Pancreas (tissue), 10 donors: ENCODE data around the gene IL23R. TPM values are rescaled to one million over a fixed set of nuclear protein-coding genes. Genes with fewer than 3 reads are reported as not detected.

Experiments
- ATAC-seq, 4 donors: fragments of 200-7000 bp; cut with Tn5 transposase; one replicate each; pipeline versions ENCODE4 v1.8.0 to v1.9.1; 2020; ENCODE audit warnings: mild to moderate bottlenecking in 4 of 4, moderate library complexity in 4 of 4
- DNase-seq, 6 donors: peaks; one replicate each; pipeline ENCODE4 v3.0.0-alpha.2; 2020
- FAIRE-seq: peaks from 2 replicates; lab custom pipeline; 2012; peaks lifted over from hg19 to GRCh38; lab: Jason Lieb, UNC
- H3K27ac ChIP-seq, 4 donors: fragments of 200-600 bp; sonication (generic); 1 replicate in 3 of 4; 2 replicates in 1 of 4; pipeline versions ENCODE4 v1.5.0 to v1.8.0; 2020
- H3K27me3 ChIP-seq, 4 donors: fragments of 200-600 bp; one replicate each; pipeline ENCODE4 v1.8.0; 2021
- H3K36me3 ChIP-seq, 3 donors: fragments of 200-600 bp; sonication (generic) in 1 of 3; one replicate each; pipeline versions ENCODE4 v1.5.0 to v1.8.0; 2020 to 2021
- H3K4me1 ChIP-seq, 3 donors: fragments of 200-600 bp; one replicate each; pipeline ENCODE4 v1.8.0; 2021
- H3K4me3 ChIP-seq, 4 donors: fragments of 200-600 bp; sonication (generic) in 2 of 4; one replicate each; pipeline versions ENCODE4 v1.5.0 to v1.8.0; 2020 to 2021
- H3K9me3 ChIP-seq, 4 donors: fragments of 200-600 bp; one replicate each; pipeline ENCODE4 v1.8.0; 2021
- WGBS, 2 donors: extraction: QIAGEN DNeasy Blood & Tissue Kit; methylation state at CpG; one replicate each; pipeline ENCODE4 v1.1.7; 2013; 5-methylcytosine and 5-hydroxymethylcytosine counted together
- intact Hi-C, 3 donors: fragments of 100-400 bp; cut with DNase I; formaldehyde crosslinking; loops; one replicate each; pipeline versions ENCODE4 v1.11.1 to v1.14.2; 2022
- polyA plus RNA-seq, 2 donors: library from polyadenylated mRNA; stranded (reverse); fragments of 200-250 nt; gene quantifications; one replicate each; pipeline ENCODE4 v1.2.3, GENCODE V29; 2013
- total RNA-seq, 6 donors: library from RNA; stranded (reverse); fragmentation: NEBNext Ultra II Directional in 4 of 6; extraction: Animal tissue kit (Norgen Biotek cat#: 25700) in 4 of 6; gene quantifications; one replicate each; pipeline versions ENCODE4 v1.2.1 to v1.2.4, GENCODE V29; 2021 to 2023
- TF ChIP-seq, protein P1 (sequence below), 4 donors: fragments of 200-600 bp; sonication (generic) in 3 of 4; IDR thresholded peaks; one replicate each; pipeline versions ENCODE4 v1.5.0 to v1.8.0; 2021; ENCODE audit warnings: antibody characterized with exemption in 4 of 4
- donor health status: healthy with polysubstance abuse.
- donor health status: DM: no; HTN: no; CAD: no; lungs with moderate emphysema.
- donor health status: DM: no; HTN: no; CAD: no.
- donor health status: control.
- donor health status: control.
- donor health status: Bipolar disorder and iron deficiency.
- donor health status: DM: yes; HTN: yes; CAD: no.
- donor health status: DM: no; HTN: no; CAD: no.
- donor health status: DM: no; HTN: no; CAD: no.
- donor health status: DM: yes; HTN: yes; CAD: no.

Gene IL23R
- total and polyA plus RNA-seq, 8 donors = 0.05 to 0.22 (median 0.12) TPM; not detected in 3

- TF ChIP-seq, protein P1, sequence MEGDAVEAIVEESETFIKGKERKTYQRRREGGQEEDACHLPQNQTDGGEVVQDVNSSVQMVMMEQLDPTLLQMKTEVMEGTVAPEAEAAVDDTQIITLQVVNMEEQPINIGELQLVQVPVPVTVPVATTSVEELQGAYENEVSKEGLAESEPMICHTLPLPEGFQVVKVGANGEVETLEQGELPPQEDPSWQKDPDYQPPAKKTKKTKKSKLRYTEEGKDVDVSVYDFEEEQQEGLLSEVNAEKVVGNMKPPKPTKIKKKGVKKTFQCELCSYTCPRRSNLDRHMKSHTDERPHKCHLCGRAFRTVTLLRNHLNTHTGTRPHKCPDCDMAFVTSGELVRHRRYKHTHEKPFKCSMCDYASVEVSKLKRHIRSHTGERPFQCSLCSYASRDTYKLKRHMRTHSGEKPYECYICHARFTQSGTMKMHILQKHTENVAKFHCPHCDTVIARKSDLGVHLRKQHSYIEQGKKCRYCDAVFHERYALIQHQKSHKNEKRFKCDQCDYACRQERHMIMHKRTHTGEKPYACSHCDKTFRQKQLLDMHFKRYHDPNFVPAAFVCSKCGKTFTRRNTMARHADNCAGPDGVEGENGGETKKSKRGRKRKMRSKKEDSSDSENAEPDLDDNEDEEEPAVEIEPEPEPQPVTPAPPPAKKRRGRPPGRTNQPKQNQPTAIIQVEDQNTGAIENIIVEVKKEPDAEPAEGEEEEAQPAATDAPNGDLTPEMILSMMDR (IDR thresholded peaks at IDR 0.05) = no peak
- ATAC-seq (no peak), FAIRE-seq (no peak), DNase-seq (no peak)
- H3K27ac ChIP-seq = no peak overlapping the region
- intact Hi-C loops = no loop called here
- H3K36me3 ChIP-seq = no peaks in the 10 kb centered on the region
- H3K9me3 ChIP-seq = no peaks in the 10 kb centered on the region
- no peaks in the 10 kb centered on the region for H3K4me1 ChIP-seq
- 75 to 91% methylated on average over 9 of the region's 9 CpGs for WGBS, 2 donors
- H3K27me3 ChIP-seq = no peaks in the 10 kb centered on the region
- H3K4me3 ChIP-seq = no peak overlapping the region
Measured at GRCh38 chr1:67294836-67295617, 128.8 kb downstream of the IL23R start.

GRCh38 chr1:67298762-67299161 lies 132.5 kb downstream of the IL23R start:
- Histone ChIP-seq H3K27me3 (no peaks in the 10 kb centered on the region), H3K4me3 (no peak overlapping the region), H3K9me3 (no peaks in the 10 kb centered on the region), H3K4me1 (no peaks in the 10 kb centered on the region), H3K36me3 (no peaks in the 10 kb centered on the region), H3K27ac (no peak overlapping the region)
- no peak for FAIRE-seq
- DNase-seq = no peak
- intact Hi-C loops = no loop called here
- ATAC-seq = no peak
- TF ChIP-seq, protein P1 (IDR thresholded peaks at IDR 0.05) = no peak
- 44 to 45% methylated on average over 2 of the region's 2 CpGs for WGBS, 2 donors

GRCh38 chr1:67299296-67299695 lies 133.0 kb downstream of the IL23R start:
- Histone ChIP-seq H3K27me3 (no peaks in the 10 kb centered on the region), H3K36me3 (no peaks in the 10 kb centered on the region), H3K4me1 (no peaks in the 10 kb centered on the region), H3K9me3 (no peaks in the 10 kb centered on the region), H3K4me3 (no peak overlapping the region), H3K27ac (no peak overlapping the region)
- DNase-seq (no peak), ATAC-seq (no peak), FAIRE-seq (no peak)
- TF ChIP-seq, protein P1 (IDR thresholded peaks at IDR 0.05) = no peak
- WGBS, 2 donors = 95 to 98% methylated on average over 7 of the region's 7 CpGs
- intact Hi-C loops = no loop called here

- intact Hi-C loops = no loop called here
- DNase-seq (no peak), FAIRE-seq (no peak), ATAC-seq (no peak)
- H3K36me3 ChIP-seq = no peaks in the 10 kb centered on the region
- TF ChIP-seq, protein P1 (IDR thresholded peaks at IDR 0.05) = no peak
- no peak overlapping the region for H3K4me3 ChIP-seq
- H3K27ac ChIP-seq = no peak overlapping the region
- WGBS, 2 donors = 66 to 70% methylated on average over 2 of the region's 2 CpGs
- H3K4me1 ChIP-seq = no peaks in the 10 kb centered on the region
- H3K27me3 ChIP-seq = no peaks in the 10 kb centered on the region
- no peaks in the 10 kb centered on the region for H3K9me3 ChIP-seq
Measured at GRCh38 chr1:67300561-67300960, 134.3 kb downstream of the IL23R start.

GRCh38 chr1:67304023-67304422 lies 137.8 kb downstream of the IL23R start:
- 74 to 83% methylated on average over 3 of the region's 3 CpGs for WGBS, 2 donors

More at GRCh38 chr1:67304023-67304422, 137.8 kb downstream of the IL23R start:
- H3K36me3 ChIP-seq = no peaks in the 10 kb centered on the region
- no peak for FAIRE-seq
- H3K4me1 ChIP-seq = no peaks in the 10 kb centered on the region
- H3K27me3 ChIP-seq = no peaks in the 10 kb centered on the region
- intact Hi-C loops = no loop called here
- H3K4me3 ChIP-seq = no peak overlapping the region
- TF ChIP-seq, protein P1 (IDR thresholded peaks at IDR 0.05) = no peak
- no peak for ATAC-seq
- H3K9me3 ChIP-seq = no peaks in the 10 kb centered on the region
- no peak for DNase-seq
- no peak overlapping the region for H3K27ac ChIP-seq
